B cell (primary cell): Measurements from ENCODE around the gene PRMT5. TPM values are rescaled to one million over a fixed set of nuclear protein-coding genes. Genes with fewer than 3 reads are reported as not detected.

ENCODE experiments used
- ATAC-seq: fragments of 200-7000 bp; cut with Tn5 transposase; one replicate; pipeline ENCODE4 v1.10.0; 2021; ENCODE audit warnings: low read depth, mild to moderate bottlenecking, moderate number of reproducible peaks, moderate library complexity
- CTCF ChIA-PET: fragments of 350-600 bp; sonication (Branson Sonifier 250); formaldehyde crosslinking; loops from one replicate; lab custom pipeline; 2021; ENCODE audit warnings: antibody characterized with exemption, inconsistent platforms; lab: Charles Lee
- POLR2A ChIA-PET: fragments of 350-600 bp; sonication (Branson Sonifier 250); formaldehyde crosslinking; loops from one replicate; lab custom pipeline; 2021; ENCODE audit warnings: antibody characterized with exemption; lab: Charles Lee
- DNase-seq: peaks from one replicate; pipeline ENCODE4 v3.0.0; 2013
- H2AFZ ChIP-seq: 2 replicates; pipeline ENCODE4 v1.6.1; 2012; ENCODE audit warnings: mild to moderate bottlenecking, low read depth, low read length; ENCODE audit not compliant: insufficient read depth, poor library complexity, severe bottlenecking
- H3K27ac ChIP-seq, 2 donors: 1 replicate in 1 of 2; 2 replicates in 1 of 2; pipeline ENCODE4 v1.5.1; 2012 to 2013; ENCODE audit warnings: low read length in 2 of 2, mild to moderate bottlenecking in 2 of 2, moderate library complexity in 1 of 2
- H3K27me3 ChIP-seq, 4 experiments: fragments of 200-600 bp in 1 of 4; sonication (generic) in 1 of 4; replicated peaks in 1 of 4; 1 replicate in 2 of 4; 2 replicates in 2 of 4; pipeline versions ENCODE4 v1.6.1 to v1.7.0; 2013 to 2016; ENCODE audit warnings: low read length in 3 of 4, mild to moderate bottlenecking in 2 of 4, mixed read lengths in 1 of 4, moderate library complexity in 1 of 4; ENCODE audit not compliant: insufficient read depth in 4 of 4, control insufficient read depth in 3 of 4; ENCODE audit errors: control extremely low read depth in 1 of 4
- H3K36me3 ChIP-seq, 2 experiments: replicated peaks in 1 of 2; 1 replicate in 1 of 2; 2 replicates in 1 of 2; pipeline versions ENCODE4 v1.6.1 to v1.7.1; 2013; ENCODE audit warnings: low read length in 1 of 2; ENCODE audit not compliant: insufficient read depth in 2 of 2, control insufficient read depth in 1 of 2; ENCODE audit errors: control extremely low read depth in 1 of 2, extremely low read depth in 1 of 2
- H3K4me1 ChIP-seq, 2 donors: fragments of 200-600 bp in 1 of 2; sonication (generic) in 1 of 2; 1 replicate in 1 of 2; 2 replicates in 1 of 2; pipeline versions ENCODE4 v1.5.1 to v1.6.1; 2013 to 2017; ENCODE audit warnings: low read length in 2 of 2; ENCODE audit not compliant: control insufficient read depth in 2 of 2, insufficient read depth in 2 of 2
- H3K4me2 ChIP-seq: replicated peaks from 2 replicates; pipeline ENCODE3; 2012; ENCODE audit warnings: mild to moderate bottlenecking, low read depth, low read length; ENCODE audit not compliant: poor library complexity, severe bottlenecking
- H3K4me3 ChIP-seq, 5 experiments: fragments of 200-600 bp in 1 of 5; sonication (generic) in 1 of 5; 1 replicate in 3 of 5; 2 replicates in 2 of 5; pipeline versions ENCODE4 v1.5.1 to v1.7.0; 2011 to 2016; ENCODE audit warnings: low read length in 4 of 5, mild to moderate bottlenecking in 4 of 5, low read depth in 2 of 5, control low read depth in 1 of 5, moderate library complexity in 1 of 5; ENCODE audit not compliant: insufficient read depth in 1 of 5; ENCODE audit errors: control extremely low read depth in 1 of 5, extremely low read depth in 1 of 5
- H3K79me2 ChIP-seq: fragments of 200-600 bp; sonication (generic); one replicate; pipeline ENCODE4 v1.6.0; 2016; ENCODE audit warnings: low read length; ENCODE audit not compliant: control insufficient read depth, insufficient read depth
- H3K9ac ChIP-seq: fragments of 200-600 bp; sonication (generic); 2 replicates; pipeline ENCODE4 v1.6.1; 2017; ENCODE audit warnings: mild to moderate bottlenecking, low read length, moderate library complexity
- H3K9me3 ChIP-seq, 3 donors: one replicate each; pipeline versions ENCODE4 v1.6.1 to v1.7.1; 2013; ENCODE audit warnings: low read length in 2 of 3; ENCODE audit not compliant: control insufficient read depth in 2 of 3, insufficient read depth in 1 of 3; ENCODE audit errors: control extremely low read depth in 1 of 3
- H4K20me1 ChIP-seq: 2 replicates; pipeline ENCODE4 v1.6.0; 2012; ENCODE audit warnings: mild to moderate bottlenecking, low read length; ENCODE audit not compliant: insufficient read depth, control insufficient read depth, poor library complexity, severe bottlenecking
- H3K27ac Mint-ChIP-seq: one replicate; pipeline ENCODE4 v1.8.0; 2021; ENCODE audit warnings: mixed read lengths
- H3K27me3 Mint-ChIP-seq: one replicate; pipeline ENCODE4 v1.8.0; 2021; ENCODE audit warnings: mixed read lengths
- H3K4me1 Mint-ChIP-seq: one replicate; pipeline ENCODE4 v1.8.0; 2021; ENCODE audit warnings: mixed read lengths
- H3K4me3 Mint-ChIP-seq: one replicate; pipeline ENCODE4 v1.8.0; 2021; ENCODE audit warnings: mixed read lengths
- H3K9me3 Mint-ChIP-seq: one replicate; pipeline ENCODE4 v1.8.0; 2022; ENCODE audit warnings: mixed read lengths; ENCODE audit not compliant: insufficient read depth
- EZH2 ChIP-seq: IDR thresholded peaks from 2 replicates; pipeline ENCODE4 v1.6.1; 2012; ENCODE audit warnings: borderline replicate concordance, low read depth, mild to moderate bottlenecking, moderate library complexity, low read length; ENCODE audit not compliant: insufficient read depth, poor library complexity, severe bottlenecking
- WGBS: methylation state at CpG from one replicate; pipeline ENCODE4 v1.1.5; 2013; ENCODE audit warnings: missing lambda C conversion rate; ENCODE audit not compliant: insufficient coverage; 5-methylcytosine and 5-hydroxymethylcytosine counted together
- intact Hi-C: fragments of 100-400 bp; cut with micrococcal nuclease; formaldehyde crosslinking; loops from one replicate; pipeline ENCODE4 v1.10.0; 2022
- polyA plus RNA-seq: library from polyadenylated mRNA; depleted of rRNA; stranded (reverse); fragments of >200 nt; gene quantifications from 2 replicates; pipeline ENCODE4 v1.2.3, GENCODE V29; 2012
- total RNA-seq, 2 donors: library from RNA; stranded (reverse); fragments of 120-200 nt in 1 of 2; gene quantifications; 1 replicate in 1 of 2; 2 replicates in 1 of 2; pipeline versions ENCODE4 v1.2.3 to v1.2.4, GENCODE V29; 2013 to 2022
- TF ChIP-seq, protein P1 (sequence below): fragments of 200-600 bp; IDR thresholded peaks from one replicate; pipeline ENCODE4 v1.8.0; 2022; ENCODE audit warnings: antibody characterized with exemption, mild to moderate bottlenecking

PRMT5 gene
- total and polyA plus RNA-seq, 2 donors (not counting 1 experiment from before 2014, with no cell fraction given) = 38.8 to 50.4 TPM

GRCh38 chr14:22920697-22921096 lies 8.5 kb downstream of the PRMT5 start:
- no peak overlapping the region for H3K4me3 Mint-ChIP-seq
- ATAC-seq = no peak
- 92% methylated on average over 2 of the region's 6 CpGs for WGBS
- Histone ChIP-seq H2AFZ (no peak overlapping the region), H3K27ac (no peak overlapping the region), H3K9ac (no peak overlapping the region), H3K9me3 (no peaks in the 10 kb centered on the region), H3K4me1 (peaks cover 16 to 28% of the 10 kb centered on the region in 2 donors), H3K4me3 (no peak overlapping the region), H3K36me3 (peaks cover 9 to 38% of the 10 kb centered on the region in 2 experiments), H3K4me2 (no peak overlapping the region), H3K27me3 (no peaks in the 10 kb centered on the region), H3K79me2 (peaks cover 30% of the 10 kb centered on the region), H4K20me1 (no peaks in the 10 kb centered on the region)
- peaks cover 33% of the 10 kb centered on the region for H3K4me1 Mint-ChIP-seq
- POLR2A ChIA-PET = interaction anchor here (0.7 kb wide), 1 partner anchor 9 kb away, joined by 3 read pairs; the partner anchor contains the start of gene PRMT5
- peak; percentile 14 for DNase-seq
- TF ChIP-seq, protein P1, sequence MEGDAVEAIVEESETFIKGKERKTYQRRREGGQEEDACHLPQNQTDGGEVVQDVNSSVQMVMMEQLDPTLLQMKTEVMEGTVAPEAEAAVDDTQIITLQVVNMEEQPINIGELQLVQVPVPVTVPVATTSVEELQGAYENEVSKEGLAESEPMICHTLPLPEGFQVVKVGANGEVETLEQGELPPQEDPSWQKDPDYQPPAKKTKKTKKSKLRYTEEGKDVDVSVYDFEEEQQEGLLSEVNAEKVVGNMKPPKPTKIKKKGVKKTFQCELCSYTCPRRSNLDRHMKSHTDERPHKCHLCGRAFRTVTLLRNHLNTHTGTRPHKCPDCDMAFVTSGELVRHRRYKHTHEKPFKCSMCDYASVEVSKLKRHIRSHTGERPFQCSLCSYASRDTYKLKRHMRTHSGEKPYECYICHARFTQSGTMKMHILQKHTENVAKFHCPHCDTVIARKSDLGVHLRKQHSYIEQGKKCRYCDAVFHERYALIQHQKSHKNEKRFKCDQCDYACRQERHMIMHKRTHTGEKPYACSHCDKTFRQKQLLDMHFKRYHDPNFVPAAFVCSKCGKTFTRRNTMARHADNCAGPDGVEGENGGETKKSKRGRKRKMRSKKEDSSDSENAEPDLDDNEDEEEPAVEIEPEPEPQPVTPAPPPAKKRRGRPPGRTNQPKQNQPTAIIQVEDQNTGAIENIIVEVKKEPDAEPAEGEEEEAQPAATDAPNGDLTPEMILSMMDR = no peak
- no peak for TF ChIP-seq EZH2
- no peaks in the 10 kb centered on the region for H3K9me3 Mint-ChIP-seq
- intact Hi-C loops = no loop called here
- H3K27me3 Mint-ChIP-seq = no peaks in the 10 kb centered on the region
- CTCF ChIA-PET = interaction anchor here (1.0 to 4.9 kb wide), 6 partner anchors 9 to 364 kb away, joined by 3 to 40 read pairs (median 7); partner anchors contain the start of genes LRP10 and PRMT5
- no peak overlapping the region for H3K27ac Mint-ChIP-seq

GRCh38 chr14:22919601-22919921 lies 9.6 kb downstream of the PRMT5 start:
- Mint-ChIP-seq H3K27me3 (no peaks in the 10 kb centered on the region), H3K9me3 (no peaks in the 10 kb centered on the region), H3K27ac (peak overlapping the region; percentile 99), H3K4me3 (peak overlapping the region; percentile 93), H3K4me1 (peaks cover 36% of the 10 kb centered on the region)
- H3K9ac ChIP-seq = peak overlapping the region; percentile 59
- H3K36me3 ChIP-seq = peaks cover 9 to 31% of the 10 kb centered on the region in 2 experiments
- WGBS = 5% methylated on average over 7 of the region's 10 CpGs
- H3K4me3 ChIP-seq = peak overlapping the region; percentile 11 to 63 (median 53)
- peak overlapping the region; percentile 70 for H3K4me2 ChIP-seq
- no peaks in the 10 kb centered on the region for H3K27me3 ChIP-seq
- POLR2A ChIA-PET = interaction anchor here (0.6 to 3.5 kb wide), 11 partner anchors 8 to 383 kb away, joined by 3 to 22 read pairs (median 4); partner anchors contain the start of genes ACIN1, C14orf119, DAD1 and HAUS4
- TF ChIP-seq, protein P1 = no peak
- no peak for TF ChIP-seq EZH2
- H3K27ac ChIP-seq = peak overlapping the region; percentile 98 to 99
- H3K9me3 ChIP-seq = no peaks in the 10 kb centered on the region
- CTCF ChIA-PET = interaction anchor here (0.5 to 4.9 kb wide), 15 partner anchors 8 to 363 kb away, joined by 3 to 40 read pairs (median 5); partner anchors contain the start of genes AJUBA, LRP10 and PRMT5
- no peak for ATAC-seq
- DNase-seq = no peak
- intact Hi-C loops = loop anchor here (1.0 to 5.0 kb wide), 7 partner anchors 10 to 330 kb away; partner anchors contain the start of genes DAD1, HAUS4, LRP10 and OXA1L
- peaks cover 16 to 28% of the 10 kb centered on the region in 2 donors for H3K4me1 ChIP-seq
- peak overlapping the region; percentile 69 for H2AFZ ChIP-seq
- H3K79me2 ChIP-seq = peaks cover 41% of the 10 kb centered on the region
- H4K20me1 ChIP-seq = peaks cover 2% of the 10 kb centered on the region
